GM19099 (cell line): ENCODE measurements around the gene SCYL1.
A peak's percentile ranks its signal among the peaks of the same experiment; 100 is the strongest.

ENCODE experiments used
- POLR2A ChIP-seq: IDR thresholded peaks from 3 replicates; pipeline ENCODE4 v1.6.1; 2011; ENCODE audit warnings: low read depth; ENCODE audit not compliant: insufficient read length; ENCODE audit errors: extremely low read depth

The SCYL1 gene

GRCh38 chr11:65489706-65490320 lies 35.1 kb upstream of the SCYL1 start:
- no peak for TF ChIP-seq POLR2A

- TF ChIP-seq POLR2A: no peak
Observed at GRCh38 chr11:65491163-65491465, 33.8 kb upstream of the SCYL1 start.

GRCh38 chr11:65491614-65492386 lies 33.1 kb upstream of the SCYL1 start:
- TF ChIP-seq POLR2A: no peak

- no peak for TF ChIP-seq POLR2A
Observed at GRCh38 chr11:65492387-65492636, 32.6 kb upstream of the SCYL1 start.

GRCh38 chr11:65492637-65493366 lies 32.1 kb upstream of the SCYL1 start:
- peak; percentile 62 for TF ChIP-seq POLR2A

GRCh38 chr11:65493367-65494176 lies 31.3 kb upstream of the SCYL1 start:
- TF ChIP-seq POLR2A: no peak

- TF ChIP-seq POLR2A: no peak
Observed at GRCh38 chr11:65496304-65497140, 28.4 kb upstream of the SCYL1 start.

GRCh38 chr11:65497141-65498041 lies 27.5 kb upstream of the SCYL1 start:
- TF ChIP-seq POLR2A: peak; percentile 68

- no peak for TF ChIP-seq POLR2A
Observed at GRCh38 chr11:65498042-65498726, 26.7 kb upstream of the SCYL1 start.

GRCh38 chr11:65498727-65498976 lies 26.2 kb upstream of the SCYL1 start:
- no peak for TF ChIP-seq POLR2A

GRCh38 chr11:65498977-65499712 lies 25.7 kb upstream of the SCYL1 start, which contains the start of gene MALAT1:
MALAT1 (plus strand) TSS chr11:65499045.
- peak; percentile 100 for TF ChIP-seq POLR2A

- no peak for TF ChIP-seq POLR2A
Observed at GRCh38 chr11:65499713-65500386, 25.0 kb upstream of the SCYL1 start.
